ENCODE measurements around the gene TEP1.

The TEP1 gene

DNA sequence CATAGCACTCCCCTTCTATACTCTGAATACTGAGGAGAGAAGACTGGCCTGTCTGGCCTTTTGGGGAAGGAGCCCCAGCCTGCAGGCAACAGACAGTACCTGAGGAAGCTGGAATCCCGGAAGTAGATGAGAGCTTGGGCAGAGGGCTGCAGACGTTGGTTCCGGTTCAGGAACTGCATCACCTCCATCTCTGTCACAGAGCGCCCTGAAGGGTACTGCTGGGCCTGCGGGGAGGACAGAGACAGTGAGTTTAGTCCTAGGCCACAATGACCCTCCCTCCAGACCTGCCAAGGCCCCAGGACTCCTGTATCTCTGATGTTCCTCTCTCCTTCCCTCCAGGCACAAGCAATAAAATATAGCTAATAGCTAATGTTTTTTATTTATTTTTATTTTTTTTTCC lies 28.4 kb downstream of the TEP1 start:
- Histone ChIP-seq H4K20me1 (ENCODE audit: low read depth, low read length) (no peaks in the 10 kb centered on the region), H3K9me2 (replicated peaks; ENCODE audit: insufficient read depth, low read length) (no peaks in the 10 kb centered on the region), H3K27me3 (ENCODE audit: low read length) (no peaks in the 10 kb centered on the region), H2AFZ (ENCODE audit: low read depth, low read length, severe bottlenecking) (no peak overlapping the region), H3K27ac (ENCODE audit: low read depth, low read length) (no peak overlapping the region), H3K9me3 (ENCODE audit: insufficient read depth, low read length) (no peaks in the 10 kb centered on the region), H3K36me3 (ENCODE audit: low read length) (no peaks in the 10 kb centered on the region), H3K4me3 (ENCODE audit: insufficient read depth, low read length, poor library complexity, severe bottlenecking) (no peak overlapping the region), H3K79me2 (ENCODE audit: insufficient read depth, low read length) (no peaks in the 10 kb centered on the region), H3K4me2 (ENCODE audit: low read depth, low read length, poor library complexity, severe bottlenecking) (no peak overlapping the region), H3F3A (ENCODE audit: insufficient read depth) (no peaks in the 10 kb centered on the region), H3K9ac (ENCODE audit: low read length) (no peak overlapping the region)
- TF ChIP-seq, protein P1, sequence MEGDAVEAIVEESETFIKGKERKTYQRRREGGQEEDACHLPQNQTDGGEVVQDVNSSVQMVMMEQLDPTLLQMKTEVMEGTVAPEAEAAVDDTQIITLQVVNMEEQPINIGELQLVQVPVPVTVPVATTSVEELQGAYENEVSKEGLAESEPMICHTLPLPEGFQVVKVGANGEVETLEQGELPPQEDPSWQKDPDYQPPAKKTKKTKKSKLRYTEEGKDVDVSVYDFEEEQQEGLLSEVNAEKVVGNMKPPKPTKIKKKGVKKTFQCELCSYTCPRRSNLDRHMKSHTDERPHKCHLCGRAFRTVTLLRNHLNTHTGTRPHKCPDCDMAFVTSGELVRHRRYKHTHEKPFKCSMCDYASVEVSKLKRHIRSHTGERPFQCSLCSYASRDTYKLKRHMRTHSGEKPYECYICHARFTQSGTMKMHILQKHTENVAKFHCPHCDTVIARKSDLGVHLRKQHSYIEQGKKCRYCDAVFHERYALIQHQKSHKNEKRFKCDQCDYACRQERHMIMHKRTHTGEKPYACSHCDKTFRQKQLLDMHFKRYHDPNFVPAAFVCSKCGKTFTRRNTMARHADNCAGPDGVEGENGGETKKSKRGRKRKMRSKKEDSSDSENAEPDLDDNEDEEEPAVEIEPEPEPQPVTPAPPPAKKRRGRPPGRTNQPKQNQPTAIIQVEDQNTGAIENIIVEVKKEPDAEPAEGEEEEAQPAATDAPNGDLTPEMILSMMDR (IDR thresholded peaks at IDR 0.05; ENCODE audit: insufficient read depth, low read length, poor library complexity, severe bottlenecking): no peak
- no peak for TF ChIP-seq EZH2phosphoT487 (conservative IDR thresholded peaks at IDR 0.05; ENCODE audit: low read length)

GRCh38 chr14:20384321-20384720 lies 29.0 kb downstream of the TEP1 start:
- Histone ChIP-seq H3F3A (ENCODE audit: insufficient read depth) (no peaks in the 10 kb centered on the region), H3K4me3 (ENCODE audit: insufficient read depth, low read length, poor library complexity, severe bottlenecking) (no peak overlapping the region), H2AFZ (ENCODE audit: low read depth, low read length, severe bottlenecking) (no peak overlapping the region), H3K4me2 (ENCODE audit: low read depth, low read length, poor library complexity, severe bottlenecking) (no peak overlapping the region), H3K9me2 (replicated peaks; ENCODE audit: insufficient read depth, low read length) (no peaks in the 10 kb centered on the region), H3K79me2 (ENCODE audit: insufficient read depth, low read length) (no peaks in the 10 kb centered on the region), H3K27ac (ENCODE audit: low read depth, low read length) (no peak overlapping the region), H3K36me3 (ENCODE audit: low read length) (no peaks in the 10 kb centered on the region), H3K9me3 (ENCODE audit: insufficient read depth, low read length) (no peaks in the 10 kb centered on the region), H3K9ac (ENCODE audit: low read length) (no peak overlapping the region), H4K20me1 (ENCODE audit: low read depth, low read length) (no peaks in the 10 kb centered on the region), H3K27me3 (ENCODE audit: low read length) (no peaks in the 10 kb centered on the region)
- no peak for TF ChIP-seq EZH2phosphoT487 (conservative IDR thresholded peaks at IDR 0.05; ENCODE audit: low read length)
- TF ChIP-seq, protein P1 (IDR thresholded peaks at IDR 0.05; ENCODE audit: insufficient read depth, low read length, poor library complexity, severe bottlenecking): no peak

DNA sequence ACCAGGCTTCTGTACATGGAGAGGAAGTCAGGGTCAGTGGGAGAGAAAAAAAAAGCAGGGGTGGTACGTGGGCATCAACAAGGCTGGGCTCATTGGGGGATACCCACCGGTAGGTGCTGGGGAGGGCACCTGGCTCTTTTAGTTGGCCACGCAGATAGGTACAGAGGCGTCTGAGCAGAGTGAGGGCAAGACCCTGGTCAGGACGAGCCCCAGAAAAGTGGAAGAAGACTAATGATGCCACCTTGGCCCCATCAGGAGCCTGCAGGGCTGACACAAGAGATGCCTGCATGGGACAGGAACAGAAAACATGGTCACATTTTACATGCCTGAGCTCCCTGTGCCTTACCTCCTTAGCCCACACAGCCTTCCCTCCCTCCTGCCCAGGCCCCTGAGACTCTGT lies 29.7 kb downstream of the TEP1 start:
- H4K20me1 ChIP-seq (ENCODE audit: low read depth, low read length): no peaks in the 10 kb centered on the region
- no peak overlapping the region for H3K9ac ChIP-seq (ENCODE audit: low read length)
- no peaks in the 10 kb centered on the region for H3K79me2 ChIP-seq (ENCODE audit: insufficient read depth, low read length)
- no peaks in the 10 kb centered on the region for H3K9me3 ChIP-seq (ENCODE audit: insufficient read depth, low read length)
- no peak for TF ChIP-seq EZH2phosphoT487 (conservative IDR thresholded peaks at IDR 0.05; ENCODE audit: low read length)
- TF ChIP-seq, protein P1 (IDR thresholded peaks at IDR 0.05; ENCODE audit: insufficient read depth, low read length, poor library complexity, severe bottlenecking): no peak
- H3K4me2 ChIP-seq (ENCODE audit: low read depth, low read length, poor library complexity, severe bottlenecking): no peak overlapping the region
- H3K9me2 ChIP-seq (replicated peaks; ENCODE audit: insufficient read depth, low read length): no peaks in the 10 kb centered on the region
- no peak overlapping the region for H2AFZ ChIP-seq (ENCODE audit: low read depth, low read length, severe bottlenecking)
- no peaks in the 10 kb centered on the region for H3K36me3 ChIP-seq (ENCODE audit: low read length)
- no peak overlapping the region for H3K4me3 ChIP-seq (ENCODE audit: insufficient read depth, low read length, poor library complexity, severe bottlenecking)
- H3K27ac ChIP-seq (ENCODE audit: low read depth, low read length): no peak overlapping the region
- no peaks in the 10 kb centered on the region for H3F3A ChIP-seq (ENCODE audit: insufficient read depth)
- H3K27me3 ChIP-seq (ENCODE audit: low read length): no peaks in the 10 kb centered on the region

All from SU-DHL-6 (cell line).